Subcutaneous adipose tissue (tissue), 4 donors: ENCODE measurements around the gene ZKSCAN1. TPM values are rescaled to one million over a fixed set of nuclear protein-coding genes. Genes with fewer than 3 reads are reported as not detected.

ENCODE experiments used
- total RNA-seq, 4 donors: library from RNA; depleted of rRNA; stranded (reverse); fragments of >200 nt; gene quantifications; one replicate each; pipeline ENCODE4 v1.1.0, GENCODE V29; 2016
- TF ChIP-seq, protein P1 (sequence below): fragments of 450-650 bp; IDR thresholded peaks from one replicate; pipeline ENCODE4 v1.5.1; 2016; ENCODE audit warnings: low read depth, mild to moderate bottlenecking, control low read depth, antibody characterized with exemption, moderate library complexity

The ZKSCAN1 gene
- total RNA-seq, 4 donors from 2014 or later, result 28.5 to 39.9 (median 33.8) TPM

- TF ChIP-seq, protein P1, sequence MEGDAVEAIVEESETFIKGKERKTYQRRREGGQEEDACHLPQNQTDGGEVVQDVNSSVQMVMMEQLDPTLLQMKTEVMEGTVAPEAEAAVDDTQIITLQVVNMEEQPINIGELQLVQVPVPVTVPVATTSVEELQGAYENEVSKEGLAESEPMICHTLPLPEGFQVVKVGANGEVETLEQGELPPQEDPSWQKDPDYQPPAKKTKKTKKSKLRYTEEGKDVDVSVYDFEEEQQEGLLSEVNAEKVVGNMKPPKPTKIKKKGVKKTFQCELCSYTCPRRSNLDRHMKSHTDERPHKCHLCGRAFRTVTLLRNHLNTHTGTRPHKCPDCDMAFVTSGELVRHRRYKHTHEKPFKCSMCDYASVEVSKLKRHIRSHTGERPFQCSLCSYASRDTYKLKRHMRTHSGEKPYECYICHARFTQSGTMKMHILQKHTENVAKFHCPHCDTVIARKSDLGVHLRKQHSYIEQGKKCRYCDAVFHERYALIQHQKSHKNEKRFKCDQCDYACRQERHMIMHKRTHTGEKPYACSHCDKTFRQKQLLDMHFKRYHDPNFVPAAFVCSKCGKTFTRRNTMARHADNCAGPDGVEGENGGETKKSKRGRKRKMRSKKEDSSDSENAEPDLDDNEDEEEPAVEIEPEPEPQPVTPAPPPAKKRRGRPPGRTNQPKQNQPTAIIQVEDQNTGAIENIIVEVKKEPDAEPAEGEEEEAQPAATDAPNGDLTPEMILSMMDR, result no peak
Observed at GRCh38 chr7:100072462-100072861, 57.1 kb downstream of the ZKSCAN1 start.

DNA sequence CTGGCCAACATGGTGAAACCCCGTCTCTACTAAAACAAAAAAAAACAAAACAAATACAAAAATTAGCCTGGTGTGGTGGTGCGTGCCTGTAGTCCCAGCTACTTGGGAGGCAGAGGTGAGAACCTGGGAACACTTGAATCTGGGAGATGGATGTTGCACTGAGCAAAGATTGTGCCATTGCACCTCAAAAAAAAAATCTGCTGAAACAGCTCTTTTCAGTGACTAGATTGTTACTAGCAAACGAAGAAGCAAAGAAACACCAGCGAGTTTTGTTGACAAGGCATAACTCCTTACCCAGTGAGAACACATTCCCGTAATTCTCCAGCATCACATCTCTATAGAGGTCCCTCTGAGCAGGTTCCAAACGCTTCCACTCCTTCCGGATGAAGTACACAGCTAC is 59.4 kb downstream of the ZKSCAN1 start:
- TF ChIP-seq, protein P1, result no peak

DNA sequence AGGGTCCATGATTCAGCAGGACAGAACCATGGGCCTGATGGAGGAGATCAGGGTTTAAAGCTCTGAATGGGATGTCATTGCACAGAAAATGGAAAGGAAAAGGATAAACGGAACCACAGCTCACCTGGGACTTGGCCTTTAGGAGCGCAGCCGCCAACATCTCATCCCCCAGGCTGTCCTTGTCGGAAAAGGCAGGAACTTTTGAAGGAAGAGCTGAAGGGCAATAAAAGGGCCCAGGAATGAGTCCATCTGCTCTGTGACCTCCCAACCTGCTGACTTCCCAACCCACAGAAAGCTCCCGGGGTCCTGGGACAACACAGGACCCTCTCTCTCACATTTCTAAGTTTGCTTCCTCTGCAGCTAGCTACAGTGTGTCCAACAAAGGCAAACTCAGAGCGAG is 60.0 kb downstream of the ZKSCAN1 start:
- TF ChIP-seq, protein P1, result no peak

DNA sequence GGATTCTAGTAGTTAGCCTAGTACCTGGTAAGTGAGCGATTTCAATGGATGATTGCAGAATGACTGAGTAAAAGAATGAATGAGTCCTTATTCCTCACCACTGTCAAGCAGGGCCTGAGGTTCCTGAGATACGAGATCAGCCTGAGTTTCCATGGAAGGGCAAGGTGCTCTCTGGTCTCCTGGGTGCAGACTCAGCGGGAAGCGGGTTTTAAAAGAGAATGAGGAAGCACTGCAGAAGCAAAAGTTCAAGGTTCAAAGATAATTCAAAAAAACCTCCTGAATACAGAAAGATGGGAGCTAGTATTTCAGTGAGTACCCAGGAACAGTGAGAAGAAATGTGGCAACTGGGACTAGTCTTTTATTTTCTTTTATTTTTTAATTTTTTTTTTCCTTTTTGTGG is 61.8 kb downstream of the ZKSCAN1 start:
- TF ChIP-seq, protein P1, result no peak

- TF ChIP-seq, protein P1, result no peak
Observed at GRCh38 chr7:100079024-100079560, 63.7 kb downstream of the ZKSCAN1 start.

GRCh38 chr7:100080907-100081534 is 65.6 kb downstream of the ZKSCAN1 start:
- TF ChIP-seq, protein P1, result no peak

GRCh38 chr7:100081535-100082102 is 66.2 kb downstream of the ZKSCAN1 start, which contains the start of gene ZNF3:
ZNF3 (minus strand) TSS chr7:100081723; CDS start chr7:100077357, 4,366 bp downstream.
- TF ChIP-seq, protein P1, result no peak
